OCI-LY1 (cell line): ENCODE measurements around the gene SIN3A.
"Not testable (repeated sequence)": the region's sequence is repeated elsewhere in the genome, so short reads cannot be mapped to it uniquely, and the experiment has no call there.

Experiments
- CTCF ChIP-seq: fragments of 200-600 bp; sonication (generic), shearing (Covaris generic); IDR thresholded peaks from 2 replicates; pipeline ENCODE4 v1.5.1; 2017; ENCODE audit warnings: mild to moderate bottlenecking, antibody characterized with exemption, low read length, moderate library complexity, mixed read lengths
- EZH2 ChIP-seq: fragments of 200-600 bp; sonication (generic), shearing (Covaris generic); IDR thresholded peaks from 2 replicates; pipeline ENCODE4 v1.8.0; 2017; ENCODE audit warnings: borderline replicate concordance, mixed run types, mild to moderate bottlenecking, antibody characterized with exemption, low read length, moderate library complexity, mixed read lengths

GRCh38 chr15:75349351-75349669, 102.2 kb downstream of the SIN3A start:
- TF ChIP-seq CTCF, EZH2: not testable (repeated sequence)
